ENCODE results near the gene RAB21. TPM values are rescaled to one million over a fixed set of nuclear protein-coding genes. Genes with fewer than 3 reads are reported as not detected.

Gene RAB21
- total and polyA plus RNA-seq, 10 donors: 5.7 to 75.4 (median 27.9) TPM

GRCh38 chr12:71768900-71769299 is 14.2 kb downstream of the RAB21 start:
- H3K4me3 ChIP-seq: no peak overlapping the region
- H3K27ac ChIP-seq: no peak overlapping the region
- H3K36me3 ChIP-seq: peaks cover 0 to 42% (median 22%) of the 10 kb centered on the region in 6 donors
- intact Hi-C loops (cut with DNase I; ENCODE audit: low total_unique reads): no loop called here
- TF ChIP-seq CTCF (IDR thresholded peaks at IDR 0.05 in 8 of 11, conservative IDR thresholded peaks at IDR 0.05 in 3 of 11) (no peak), POLR2A (IDR thresholded peaks at IDR 0.05) (no peak), POLR2AphosphoS5 (IDR thresholded peaks at IDR 0.05) (no peak)
- no peak for DNase-seq
- peaks cover 0 to 83% (median 33%) of the 10 kb centered on the region in 6 donors for H3K4me1 ChIP-seq
- H3K27me3 ChIP-seq (replicated peaks in 1 of 7): no peaks in the 10 kb centered on the region
- H3K9me3 ChIP-seq: peaks cover 0 to 17% (median 5%) of the 10 kb centered on the region in 8 donors
- WGBS, 5 donors: 85 to 94% (median 89%) methylated on average over 2 of the region's 2 CpGs

- Histone ChIP-seq H3K27me3 (replicated peaks in 1 of 7) (no peaks in the 10 kb centered on the region), H3K36me3 (peaks cover 0 to 63% (median 31%) of the 10 kb centered on the region in 6 donors), H3K9me3 (no peaks in the 10 kb centered on the region), H3K27ac (no peak overlapping the region), H3K4me1 (peaks cover 0 to 62% (median 26%) of the 10 kb centered on the region in 6 donors), H3K4me3 (no peak overlapping the region)
- no peak for DNase-seq
- intact Hi-C loops (cut with DNase I; ENCODE audit: low total_unique reads): no loop called here
- TF ChIP-seq POLR2A (IDR thresholded peaks at IDR 0.05) (no peak), CTCF (IDR thresholded peaks at IDR 0.05 in 8 of 11, conservative IDR thresholded peaks at IDR 0.05 in 3 of 11) (no peak), POLR2AphosphoS5 (IDR thresholded peaks at IDR 0.05) (no peak)
- WGBS, 5 donors: 79 to 86% (median 81%) methylated on average over 2 of the region's 2 CpGs
Measured at GRCh38 chr12:71771069-71771468, 16.4 kb downstream of the RAB21 start.

- no peak for TF ChIP-seq POLR2A (IDR thresholded peaks at IDR 0.05)
- TF ChIP-seq CTCF (IDR thresholded peaks at IDR 0.05 in 8 of 11, conservative IDR thresholded peaks at IDR 0.05 in 3 of 11): no peak
- no peak for TF ChIP-seq POLR2AphosphoS5 (IDR thresholded peaks at IDR 0.05)
- H3K27ac ChIP-seq: peak overlapping the region in 2 of 8 donors; percentile 18 to 24
- H3K9me3 ChIP-seq: no peaks in the 10 kb centered on the region
- peaks cover 0 to 80% (median 35%) of the 10 kb centered on the region in 6 donors for H3K36me3 ChIP-seq
- no peak for DNase-seq
- no peak overlapping the region for H3K4me3 ChIP-seq
- H3K27me3 ChIP-seq (replicated peaks in 1 of 7): no peaks in the 10 kb centered on the region
- H3K4me1 ChIP-seq: peaks cover 0 to 45% (median 13%) of the 10 kb centered on the region in 6 donors
- intact Hi-C loops (cut with DNase I; ENCODE audit: low total_unique reads): no loop called here
Measured at GRCh38 chr12:71772735-71773134, 18.1 kb downstream of the RAB21 start.

- intact Hi-C loops (cut with DNase I; ENCODE audit: low total_unique reads): loop anchor here (10.0 kb wide), 1 partner anchor 54 kb away; the partner anchor contains the start of gene TBC1D15
- H3K27me3 ChIP-seq (replicated peaks in 1 of 7): no peaks in the 10 kb centered on the region
- no peak overlapping the region for H3K4me3 ChIP-seq
- peaks cover 0 to 46% (median 21%) of the 10 kb centered on the region in 6 donors for H3K4me1 ChIP-seq
- DNase-seq: no peak
- WGBS, 5 donors: 14 to 20% (median 16%) methylated on average over 3 of the region's 3 CpGs
- H3K9me3 ChIP-seq: no peaks in the 10 kb centered on the region
- peaks cover 0 to 87% (median 21%) of the 10 kb centered on the region in 6 donors for H3K36me3 ChIP-seq
- peak in 10 of 11 experiments; percentile 12 to 75 (median 60) for TF ChIP-seq CTCF (IDR thresholded peaks at IDR 0.05 in 8 of 11, conservative IDR thresholded peaks at IDR 0.05 in 3 of 11)
- TF ChIP-seq POLR2A (IDR thresholded peaks at IDR 0.05): no peak
- H3K27ac ChIP-seq: peak overlapping the region in 4 of 8 donors; percentile 2 to 31 (median 9)
Measured at GRCh38 chr12:71780237-71780822, 25.7 kb downstream of the RAB21 start.
